ENCODE measurements around the gene GCLM. TPM values are rescaled to one million over a fixed set of nuclear protein-coding genes. Genes with fewer than 3 reads are reported as not detected.
A peak's percentile ranks its signal among the peaks of the same experiment; 100 is the strongest.

Gene GCLM
- total RNA-seq, 1 experiment from 2014 or later = 26.3 TPM

GRCh38 chr1:93880731-93881130 is 28.5 kb downstream of the GCLM start:
- Histone ChIP-seq H3K27me3 (ENCODE audit: low read length) (no peaks in the 10 kb centered on the region), H3K4me3 (ENCODE audit: low read length) (no peak overlapping the region), H3K9me2 (replicated peaks; ENCODE audit: low read length) (no peaks in the 10 kb centered on the region), H4K20me1 (ENCODE audit: low read length) (peaks cover 24% of the 10 kb centered on the region), H3K4me2 (ENCODE audit: low read length) (no peak overlapping the region), H3K27ac (ENCODE audit: low read length) (no peak overlapping the region), H3K9ac (ENCODE audit: low read length) (no peak overlapping the region), H2AFZ (ENCODE audit: low read length) (no peak overlapping the region), H3K79me2 (ENCODE audit: low read length) (peaks cover 36% of the 10 kb centered on the region), H3K36me3 (ENCODE audit: low read depth, low read length) (peaks cover 16% of the 10 kb centered on the region), H3K9me3 (ENCODE audit: low read length) (no peaks in the 10 kb centered on the region), H3F3A (ENCODE audit: low read length, unreplicated experiment) (no peaks in the 10 kb centered on the region), H3K4me1 (ENCODE audit: insufficient read depth, low read length) (peaks cover 20% of the 10 kb centered on the region)
- ChIA-PET CTCF (no interaction called here), POLR2A (ENCODE audit: unreplicated experiment) (no interaction called here)
- DNase-seq = no peak
- BruUV-seq (replicated peaks) = no TSS peak
- no peak for ATAC-seq
- intact Hi-C loops (cut with micrococcal nuclease) = no loop called here
- TF ChIP-seq EZH2 (IDR thresholded peaks at IDR 0.05; ENCODE audit: low read length, unreplicated experiment) (no peak), EZH2phosphoT487 (IDR thresholded peaks at IDR 0.05; ENCODE audit: borderline replicate concordance, low read length) (no peak)
- TF ChIP-seq, protein P1, sequence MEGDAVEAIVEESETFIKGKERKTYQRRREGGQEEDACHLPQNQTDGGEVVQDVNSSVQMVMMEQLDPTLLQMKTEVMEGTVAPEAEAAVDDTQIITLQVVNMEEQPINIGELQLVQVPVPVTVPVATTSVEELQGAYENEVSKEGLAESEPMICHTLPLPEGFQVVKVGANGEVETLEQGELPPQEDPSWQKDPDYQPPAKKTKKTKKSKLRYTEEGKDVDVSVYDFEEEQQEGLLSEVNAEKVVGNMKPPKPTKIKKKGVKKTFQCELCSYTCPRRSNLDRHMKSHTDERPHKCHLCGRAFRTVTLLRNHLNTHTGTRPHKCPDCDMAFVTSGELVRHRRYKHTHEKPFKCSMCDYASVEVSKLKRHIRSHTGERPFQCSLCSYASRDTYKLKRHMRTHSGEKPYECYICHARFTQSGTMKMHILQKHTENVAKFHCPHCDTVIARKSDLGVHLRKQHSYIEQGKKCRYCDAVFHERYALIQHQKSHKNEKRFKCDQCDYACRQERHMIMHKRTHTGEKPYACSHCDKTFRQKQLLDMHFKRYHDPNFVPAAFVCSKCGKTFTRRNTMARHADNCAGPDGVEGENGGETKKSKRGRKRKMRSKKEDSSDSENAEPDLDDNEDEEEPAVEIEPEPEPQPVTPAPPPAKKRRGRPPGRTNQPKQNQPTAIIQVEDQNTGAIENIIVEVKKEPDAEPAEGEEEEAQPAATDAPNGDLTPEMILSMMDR (conservative IDR thresholded peaks at IDR 0.05; ENCODE audit: low read depth, low read length) = no peak

DNA sequence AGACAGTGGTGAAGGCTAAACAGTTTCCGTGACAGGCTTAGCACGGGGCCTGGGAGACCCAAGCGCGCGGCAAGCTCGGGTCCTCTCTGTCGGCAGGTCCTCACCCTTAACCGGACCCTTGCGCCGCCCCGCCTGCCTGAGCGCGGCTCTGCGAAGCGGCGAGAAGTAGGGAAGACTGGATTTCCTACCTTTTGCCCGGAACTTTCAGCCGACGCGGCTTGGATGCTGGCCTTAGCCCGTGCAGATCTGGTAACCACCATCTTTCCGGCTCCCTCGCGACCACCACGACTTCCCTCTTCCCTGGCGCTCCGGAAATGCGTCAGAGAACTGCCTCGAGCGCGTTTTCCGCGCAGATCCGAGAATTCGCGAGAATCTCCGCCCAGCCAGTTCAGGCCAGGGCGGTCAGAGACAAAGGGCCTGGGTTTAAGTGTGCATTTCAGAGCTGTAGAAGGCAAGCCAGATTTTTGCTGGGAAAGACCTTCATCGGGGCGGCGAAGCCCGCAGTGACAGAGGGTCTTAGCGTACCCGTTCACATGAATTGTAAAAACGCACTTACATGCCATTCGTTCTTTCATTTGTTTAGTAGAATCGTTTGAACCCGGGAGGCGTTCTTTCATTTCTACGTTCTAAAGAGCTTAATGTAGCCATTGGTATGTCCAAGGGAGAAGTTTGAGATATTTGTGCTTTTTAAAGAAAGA is 30.2 kb downstream of the GCLM start, which contains the start of gene DNTTIP2:
DNTTIP2 (minus strand) TSS at position 318 of the 698 bp plus-strand sequence; CDS start at position 260, 58 bp downstream.
- Histone ChIP-seq H3F3A (ENCODE audit: low read length, unreplicated experiment) (no peaks in the 10 kb centered on the region), H3K36me3 (ENCODE audit: low read depth, low read length) (peaks cover 31% of the 10 kb centered on the region), H3K4me1 (ENCODE audit: insufficient read depth, low read length) (peaks cover 20% of the 10 kb centered on the region), H3K4me2 (ENCODE audit: low read length) (peak within 1 kb of the TSS; percentile 89), H4K20me1 (ENCODE audit: low read length) (peaks cover 35% of the 10 kb centered on the region), H3K9me2 (replicated peaks; ENCODE audit: low read length) (no peaks in the 10 kb centered on the region), H3K9ac (ENCODE audit: low read length) (peak within 1 kb of the TSS; percentile 99), H3K27me3 (ENCODE audit: low read length) (no peaks in the 10 kb centered on the region), H3K27ac (ENCODE audit: low read length) (peak within 1 kb of the TSS; percentile 91), H3K79me2 (ENCODE audit: low read length) (peaks cover 47% of the 10 kb centered on the region), H3K9me3 (ENCODE audit: low read length) (no peaks in the 10 kb centered on the region), H3K4me3 (ENCODE audit: low read length) (peak within 1 kb of the TSS; percentile 90), H2AFZ (ENCODE audit: low read length) (peak within 1 kb of the TSS; percentile 76)
- TF ChIP-seq EZH2phosphoT487 (IDR thresholded peaks at IDR 0.05; ENCODE audit: borderline replicate concordance, low read length) (no peak), EZH2 (IDR thresholded peaks at IDR 0.05; ENCODE audit: low read length, unreplicated experiment) (no peak)
- TF ChIP-seq, protein P1 (conservative IDR thresholded peaks at IDR 0.05; ENCODE audit: low read depth, low read length) = no peak
- ChIA-PET CTCF (no interaction called here), POLR2A (ENCODE audit: unreplicated experiment) (interaction anchor here (0.6 to 0.7 kb wide), 7 partner anchors 25 to 734 kb away, joined by 3 to 8 read pairs (median 5); partner anchors contain the start of gene GCLM)
- peak; percentile 95 for DNase-seq
- BruUV-seq (replicated peaks) = no TSS peak
- intact Hi-C loops (cut with micrococcal nuclease) = loop anchor here (10.0 kb wide), 1 partner anchor 434 kb away; the partner anchor contains the start of gene FNBP1L
- ATAC-seq = peak; percentile 90

GRCh38 chr1:93878501-93878888 is 30.7 kb downstream of the GCLM start:
- peak overlapping the region; percentile 76 for H2AFZ ChIP-seq (ENCODE audit: low read length)
- peaks cover 35% of the 10 kb centered on the region for H4K20me1 ChIP-seq (ENCODE audit: low read length)
- H3K9ac ChIP-seq (ENCODE audit: low read length) = peak overlapping the region; percentile 99
- ATAC-seq = peak; percentile 68
- intact Hi-C loops (cut with micrococcal nuclease) = loop anchor here (10.0 kb wide), 1 partner anchor 434 kb away; the partner anchor contains the start of gene FNBP1L
- peaks cover 4% of the 10 kb centered on the region for H3F3A ChIP-seq (ENCODE audit: low read length, unreplicated experiment)
- H3K9me2 ChIP-seq (replicated peaks; ENCODE audit: low read length) = no peaks in the 10 kb centered on the region
- H3K4me3 ChIP-seq (ENCODE audit: low read length) = peak overlapping the region; percentile 90
- BruUV-seq (replicated peaks) = TSS peak; percentile 69
- peak overlapping the region; percentile 89 for H3K4me2 ChIP-seq (ENCODE audit: low read length)
- no peaks in the 10 kb centered on the region for H3K27me3 ChIP-seq (ENCODE audit: low read length)
- peak overlapping the region; percentile 91 for H3K27ac ChIP-seq (ENCODE audit: low read length)
- TF ChIP-seq EZH2 (IDR thresholded peaks at IDR 0.05; ENCODE audit: low read length, unreplicated experiment) (no peak), EZH2phosphoT487 (IDR thresholded peaks at IDR 0.05; ENCODE audit: borderline replicate concordance, low read length) (no peak)
- TF ChIP-seq, protein P1 (conservative IDR thresholded peaks at IDR 0.05; ENCODE audit: low read depth, low read length) = no peak
- peaks cover 51% of the 10 kb centered on the region for H3K79me2 ChIP-seq (ENCODE audit: low read length)
- DNase-seq = peak; percentile 76
- peaks cover 35% of the 10 kb centered on the region for H3K36me3 ChIP-seq (ENCODE audit: low read depth, low read length)
- POLR2A ChIA-PET (ENCODE audit: unreplicated experiment) = interaction anchor here (0.6 kb wide), 1 partner anchor 25 kb away, joined by 5 read pairs; no protein-coding TSS in a partner anchor
- CTCF ChIA-PET = no interaction called here
- H3K9me3 ChIP-seq (ENCODE audit: low read length) = no peaks in the 10 kb centered on the region
- H3K4me1 ChIP-seq (ENCODE audit: insufficient read depth, low read length) = peaks cover 25% of the 10 kb centered on the region
